ENCODE measurements around the gene IGSF10.

The IGSF10 gene

DNA sequence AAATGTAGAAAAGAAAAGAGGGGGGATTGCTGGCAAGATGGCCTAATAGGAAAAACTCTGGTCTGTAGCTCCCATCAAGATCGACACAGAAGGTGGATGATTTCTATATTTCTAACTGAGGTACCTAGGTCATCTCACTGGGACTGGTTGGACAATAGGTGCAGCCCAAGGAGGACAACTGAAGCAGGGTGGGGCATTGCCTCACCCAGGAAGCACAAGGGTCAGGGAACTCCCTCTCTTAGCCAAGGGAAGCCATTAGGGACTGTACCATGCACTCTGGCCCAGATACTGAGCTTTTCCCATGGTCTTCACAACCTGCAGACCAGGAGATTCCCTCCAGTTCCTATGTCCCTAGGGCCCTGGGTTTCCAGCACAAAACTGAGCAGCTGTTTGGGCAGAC lies 22.6 kb upstream of the IGSF10 start:
- Mint-ChIP-seq H3K36me3 (ENCODE audit: insufficient read depth) (no peaks in the 10 kb centered on the region), H3K4me1 (no peaks in the 10 kb centered on the region), H3K27ac (ENCODE audit: low read depth) (no peak overlapping the region), H3K9me3 (peaks cover 15% of the 10 kb centered on the region), H3K4me3 (no peak overlapping the region), H3K27me3 (peaks cover 65% of the 10 kb centered on the region)
- no peak for DNase-seq (ENCODE audit: low spot score in 2 of 2)
- ATAC-seq (replicated peaks; ENCODE audit: extremely low read depth, poor library complexity, severe bottlenecking) = no peak

DNA sequence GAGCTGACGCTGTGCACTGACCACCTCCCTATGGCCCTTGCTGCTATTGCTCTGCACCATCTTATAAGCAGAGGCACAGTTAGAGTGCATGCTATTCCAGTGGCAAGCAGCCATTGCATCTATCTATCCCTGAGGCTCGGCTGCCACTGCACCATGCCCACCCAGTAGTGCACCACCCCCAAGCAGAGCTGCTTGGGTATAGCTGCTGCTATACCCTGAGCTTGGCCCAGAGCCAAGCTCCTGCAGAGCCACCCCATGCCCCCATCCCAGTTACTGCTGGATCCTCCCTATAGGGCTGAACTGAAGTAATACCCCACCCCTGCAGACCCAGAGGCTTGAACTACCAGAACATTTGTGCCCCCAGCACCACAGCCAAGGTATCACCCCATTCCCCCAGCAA lies 19.6 kb upstream of the IGSF10 start:
- ATAC-seq (replicated peaks; ENCODE audit: extremely low read depth, poor library complexity, severe bottlenecking) (no peak), DNase-seq (ENCODE audit: low spot score in 2 of 2) (no peak)
- no peak overlapping the region for H3K4me3 Mint-ChIP-seq
- H3K36me3 Mint-ChIP-seq (ENCODE audit: insufficient read depth) = no peaks in the 10 kb centered on the region
- H3K9me3 Mint-ChIP-seq = peaks cover 15% of the 10 kb centered on the region
- H3K27me3 Mint-ChIP-seq = peaks cover 53% of the 10 kb centered on the region
- no peak overlapping the region for H3K27ac Mint-ChIP-seq (ENCODE audit: low read depth)
- no peaks in the 10 kb centered on the region for H3K4me1 Mint-ChIP-seq

- no peak overlapping the region for H3K4me3 Mint-ChIP-seq
- no peaks in the 10 kb centered on the region for H3K36me3 Mint-ChIP-seq (ENCODE audit: insufficient read depth)
- peaks cover 43% of the 10 kb centered on the region for H3K27me3 Mint-ChIP-seq
- no peaks in the 10 kb centered on the region for H3K4me1 Mint-ChIP-seq
- H3K9me3 Mint-ChIP-seq = peaks cover 10% of the 10 kb centered on the region
- ATAC-seq (replicated peaks; ENCODE audit: extremely low read depth, poor library complexity, severe bottlenecking) (no peak), DNase-seq (ENCODE audit: low spot score in 2 of 2) (no peak)
- no peak overlapping the region for H3K27ac Mint-ChIP-seq (ENCODE audit: low read depth)
These were observed 18.6 kb upstream of the IGSF10 start for GRCh38 chr3:151479452-151479851.

- Mint-ChIP-seq H3K27me3 (peaks cover 40% of the 10 kb centered on the region), H3K4me1 (no peaks in the 10 kb centered on the region), H3K4me3 (no peak overlapping the region), H3K36me3 (ENCODE audit: insufficient read depth) (no peaks in the 10 kb centered on the region), H3K9me3 (peaks cover 10% of the 10 kb centered on the region), H3K27ac (ENCODE audit: low read depth) (no peak overlapping the region)
- DNase-seq (ENCODE audit: low spot score in 2 of 2) = no peak
- no peak for ATAC-seq (replicated peaks; ENCODE audit: extremely low read depth, poor library complexity, severe bottlenecking)
These were observed 17.5 kb upstream of the IGSF10 start for GRCh38 chr3:151478335-151478697.

- Mint-ChIP-seq H3K27me3 (peaks cover 34% of the 10 kb centered on the region), H3K4me1 (no peaks in the 10 kb centered on the region), H3K9me3 (peaks cover 10% of the 10 kb centered on the region), H3K27ac (ENCODE audit: low read depth) (no peak overlapping the region), H3K4me3 (no peak overlapping the region), H3K36me3 (ENCODE audit: insufficient read depth) (no peaks in the 10 kb centered on the region)
- DNase-seq (ENCODE audit: low spot score in 2 of 2) (no peak), ATAC-seq (replicated peaks; ENCODE audit: extremely low read depth, poor library complexity, severe bottlenecking) (no peak)
These were observed 16.9 kb upstream of the IGSF10 start for GRCh38 chr3:151477591-151478334.

DNA sequence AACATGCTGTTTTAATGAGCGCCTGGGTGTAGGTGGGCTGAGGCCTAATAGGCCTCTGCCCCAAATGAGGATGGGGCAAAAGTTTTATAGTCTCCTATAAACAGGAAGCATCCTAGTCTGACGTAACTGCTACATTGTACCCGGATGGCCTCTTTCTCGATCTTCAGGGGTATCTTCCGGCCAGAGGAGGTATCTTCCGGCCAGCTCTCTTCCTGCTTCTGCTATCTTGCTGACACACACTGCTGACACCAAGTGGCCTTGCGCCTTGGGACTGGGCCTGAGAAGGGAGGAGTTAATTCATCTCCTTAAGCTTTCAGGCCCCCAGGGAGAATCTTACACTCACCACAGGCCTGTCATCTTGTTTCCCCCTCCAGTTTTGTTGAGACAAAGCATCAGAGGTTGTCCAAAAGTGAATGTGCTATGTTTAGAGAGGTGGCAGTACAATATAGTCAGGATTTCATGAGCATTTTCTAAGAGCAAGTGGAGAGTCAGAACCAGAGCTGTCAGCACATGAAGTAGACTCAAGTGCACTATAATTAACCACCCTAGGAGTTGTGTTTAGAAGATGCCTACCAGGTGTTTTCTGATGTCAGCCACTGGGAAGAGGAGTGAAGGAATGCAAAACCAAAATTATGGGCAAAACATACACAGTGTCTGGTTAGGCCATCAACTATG lies 15.6 kb upstream of the IGSF10 start:
- Mint-ChIP-seq H3K27ac (ENCODE audit: low read depth) (no peak overlapping the region), H3K9me3 (no peaks in the 10 kb centered on the region), H3K4me3 (no peak overlapping the region), H3K4me1 (no peaks in the 10 kb centered on the region), H3K36me3 (ENCODE audit: insufficient read depth) (no peaks in the 10 kb centered on the region), H3K27me3 (peaks cover 28% of the 10 kb centered on the region)
- no peak for DNase-seq (ENCODE audit: low spot score in 2 of 2)
- no peak for ATAC-seq (replicated peaks; ENCODE audit: extremely low read depth, poor library complexity, severe bottlenecking)

DNA sequence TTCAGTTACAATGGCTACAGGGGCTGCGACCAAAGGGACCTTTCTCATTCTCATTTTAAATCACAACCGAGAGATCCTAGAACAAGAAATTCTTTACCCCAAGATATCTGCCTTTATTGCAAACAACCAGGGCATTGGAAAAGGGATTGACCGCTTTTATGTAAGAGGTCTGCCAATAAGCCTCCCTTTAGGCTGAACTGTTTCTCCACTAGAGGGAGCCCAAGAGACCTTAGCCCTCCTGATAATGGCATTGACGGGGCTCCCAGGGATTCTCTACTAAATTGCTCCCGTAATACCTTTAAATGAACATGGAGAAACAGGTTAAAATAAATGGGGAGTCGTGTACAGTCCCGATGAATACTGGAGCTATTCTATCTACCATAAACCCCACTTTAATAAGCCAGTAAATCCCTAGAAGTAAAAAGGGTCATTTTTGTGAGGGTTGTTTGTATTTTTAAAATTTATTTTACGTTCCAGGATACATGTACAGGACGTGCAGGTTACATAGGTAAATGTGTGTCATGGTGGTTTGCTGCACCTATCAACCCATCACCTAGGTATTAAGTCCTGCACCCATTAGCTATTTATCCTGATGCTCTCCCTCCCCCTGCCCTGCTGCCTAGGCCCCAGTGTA lies 7.5 kb upstream of the IGSF10 start:
- Mint-ChIP-seq H3K27ac (ENCODE audit: low read depth) (no peak overlapping the region), H3K9me3 (no peaks in the 10 kb centered on the region), H3K4me1 (no peaks in the 10 kb centered on the region), H3K27me3 (peaks cover 21% of the 10 kb centered on the region), H3K4me3 (no peak overlapping the region), H3K36me3 (ENCODE audit: insufficient read depth) (no peaks in the 10 kb centered on the region)
- no peak for ATAC-seq (replicated peaks; ENCODE audit: extremely low read depth, poor library complexity, severe bottlenecking)
- DNase-seq (ENCODE audit: low spot score in 2 of 2) = no peak

DNA sequence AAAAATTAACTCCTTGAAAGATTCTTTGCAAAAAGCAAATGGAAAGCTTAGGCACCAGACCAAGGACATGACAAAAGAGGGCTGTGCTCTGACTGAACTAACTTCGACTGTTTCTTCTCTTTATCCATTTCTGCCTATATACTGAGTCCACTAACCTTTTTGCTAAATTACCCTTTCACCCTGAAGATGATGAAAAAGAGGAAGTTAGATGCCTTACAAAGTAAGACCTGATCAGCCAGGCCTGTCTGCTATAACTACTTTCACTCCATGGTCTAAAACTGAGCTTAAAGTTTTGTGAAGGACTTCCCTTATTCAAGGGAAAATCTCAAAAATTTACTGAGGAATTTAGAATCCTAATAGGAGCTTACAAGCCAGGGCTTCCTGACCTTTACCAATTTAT lies 6.2 kb upstream of the IGSF10 start:
- Mint-ChIP-seq H3K9me3 (no peaks in the 10 kb centered on the region), H3K4me1 (no peaks in the 10 kb centered on the region), H3K4me3 (no peak overlapping the region), H3K36me3 (ENCODE audit: insufficient read depth) (no peaks in the 10 kb centered on the region), H3K27me3 (peaks cover 25% of the 10 kb centered on the region), H3K27ac (ENCODE audit: low read depth) (no peak overlapping the region)
- ATAC-seq (replicated peaks; ENCODE audit: extremely low read depth, poor library complexity, severe bottlenecking) (no peak), DNase-seq (ENCODE audit: low spot score in 2 of 2) (no peak)

- Mint-ChIP-seq H3K9me3 (no peaks in the 10 kb centered on the region), H3K27me3 (peaks cover 54% of the 10 kb centered on the region), H3K4me3 (no peak overlapping the region), H3K4me1 (no peaks in the 10 kb centered on the region), H3K36me3 (ENCODE audit: insufficient read depth) (no peaks in the 10 kb centered on the region), H3K27ac (ENCODE audit: low read depth) (no peak overlapping the region)
- DNase-seq (ENCODE audit: low spot score in 2 of 2) (no peak), ATAC-seq (replicated peaks; ENCODE audit: extremely low read depth, poor library complexity, severe bottlenecking) (no peak)
These were observed 2.1 kb upstream of the IGSF10 start for GRCh38 chr3:151462991-151463390.

DNA sequence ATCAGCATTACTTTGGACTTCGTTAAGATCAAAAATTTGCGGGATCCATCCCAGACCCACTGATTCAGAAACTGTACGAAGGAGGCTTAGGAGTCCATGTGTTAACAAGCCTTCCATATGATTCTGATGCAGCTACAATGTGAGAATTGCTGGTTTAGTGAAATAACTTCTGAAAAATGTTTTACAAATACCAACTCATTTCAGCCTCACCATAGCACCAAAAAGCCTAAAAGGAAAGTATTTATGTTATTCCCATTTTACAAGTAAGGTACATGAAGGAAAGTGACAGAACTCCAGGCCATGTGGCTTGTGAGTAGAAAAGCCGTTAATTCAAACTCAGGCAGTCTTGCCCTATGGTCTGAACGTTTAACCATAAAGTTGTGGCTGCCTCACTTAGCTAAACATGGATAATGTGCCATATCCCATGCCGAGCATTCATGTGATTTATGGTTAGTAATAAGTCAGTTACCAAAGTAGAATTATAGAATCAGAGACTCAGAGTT lies 1.5 kb upstream of the IGSF10 start:
- peaks cover 59% of the 10 kb centered on the region for H3K27me3 Mint-ChIP-seq
- DNase-seq (ENCODE audit: low spot score in 2 of 2) (no peak), ATAC-seq (replicated peaks; ENCODE audit: extremely low read depth, poor library complexity, severe bottlenecking) (no peak)
- H3K9me3 Mint-ChIP-seq = no peaks in the 10 kb centered on the region
- H3K36me3 Mint-ChIP-seq (ENCODE audit: insufficient read depth) = no peaks in the 10 kb centered on the region
- no peak overlapping the region for H3K27ac Mint-ChIP-seq (ENCODE audit: low read depth)
- H3K4me3 Mint-ChIP-seq = no peak overlapping the region
- H3K4me1 Mint-ChIP-seq = no peaks in the 10 kb centered on the region

DNA sequence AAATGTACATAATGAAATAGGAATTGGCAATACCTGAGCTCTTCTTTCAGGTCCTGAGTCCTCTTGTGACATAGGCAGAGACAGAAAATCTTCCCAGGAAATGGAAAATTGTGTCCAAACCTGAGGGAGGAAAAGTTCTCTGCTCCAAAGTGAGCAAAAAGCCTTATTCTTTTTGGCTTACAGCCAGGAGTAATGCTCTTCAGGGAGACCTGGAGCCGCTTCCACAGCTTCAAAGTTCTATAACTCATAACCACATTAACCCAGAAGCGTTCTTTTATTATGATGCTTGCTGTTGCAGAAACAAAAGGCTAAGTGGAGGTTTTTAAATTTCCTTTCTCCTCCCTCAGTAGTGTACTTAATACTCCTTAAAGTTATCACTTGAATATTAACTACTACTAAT lies 633 bp downstream of the IGSF10 start:
- no peak for DNase-seq (ENCODE audit: low spot score in 2 of 2)

DNA sequence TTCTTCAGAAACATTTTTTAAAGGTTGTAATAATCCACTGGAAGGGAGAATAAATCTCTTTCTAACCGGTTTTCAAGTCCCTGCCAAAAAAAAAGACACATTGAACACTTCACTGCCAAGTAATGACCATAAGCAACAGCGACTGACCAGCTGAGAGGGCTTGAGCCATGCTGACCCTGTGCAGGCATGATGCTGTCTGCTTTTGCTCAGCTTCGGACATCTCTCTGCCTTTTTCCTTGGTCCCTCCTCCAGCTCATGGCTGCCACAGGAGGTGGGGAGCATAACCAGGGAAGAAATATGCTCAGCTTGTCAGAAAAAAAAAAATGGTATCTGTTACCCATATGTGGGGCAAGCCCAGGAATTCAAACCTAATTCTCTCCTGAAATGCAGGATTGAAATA lies 1.5 kb downstream of the IGSF10 start:
- no peak overlapping the region for H3K27ac Mint-ChIP-seq (ENCODE audit: low read depth)
- no peaks in the 10 kb centered on the region for H3K36me3 Mint-ChIP-seq (ENCODE audit: insufficient read depth)
- no peaks in the 10 kb centered on the region for H3K4me1 Mint-ChIP-seq
- peaks cover 64% of the 10 kb centered on the region for H3K27me3 Mint-ChIP-seq
- no peak overlapping the region for H3K4me3 Mint-ChIP-seq
- ATAC-seq (replicated peaks; ENCODE audit: extremely low read depth, poor library complexity, severe bottlenecking) = no peak
- DNase-seq (ENCODE audit: low spot score in 2 of 2) = no peak
- H3K9me3 Mint-ChIP-seq = no peaks in the 10 kb centered on the region

More for the DNA sequence above, 633 bp downstream of the IGSF10 start:
- no peak overlapping the region for H3K4me3 Mint-ChIP-seq
- H3K4me1 Mint-ChIP-seq = no peaks in the 10 kb centered on the region
- H3K9me3 Mint-ChIP-seq = no peaks in the 10 kb centered on the region
- H3K27ac Mint-ChIP-seq (ENCODE audit: low read depth) = no peak overlapping the region
- H3K36me3 Mint-ChIP-seq (ENCODE audit: insufficient read depth) = no peaks in the 10 kb centered on the region
- peaks cover 73% of the 10 kb centered on the region for H3K27me3 Mint-ChIP-seq
- ATAC-seq (replicated peaks; ENCODE audit: extremely low read depth, poor library complexity, severe bottlenecking) = no peak

GRCh38 chr3:151456065-151456464 lies 4.8 kb downstream of the IGSF10 start:
- Mint-ChIP-seq H3K27ac (ENCODE audit: low read depth) (no peak overlapping the region), H3K36me3 (ENCODE audit: insufficient read depth) (peaks cover 2% of the 10 kb centered on the region), H3K4me3 (no peak overlapping the region), H3K9me3 (no peaks in the 10 kb centered on the region), H3K27me3 (peaks cover 49% of the 10 kb centered on the region), H3K4me1 (no peaks in the 10 kb centered on the region)
- DNase-seq (ENCODE audit: low spot score in 2 of 2) = no peak
- no peak for ATAC-seq (replicated peaks; ENCODE audit: extremely low read depth, poor library complexity, severe bottlenecking)
